ENCODE measurements around the gene NUMBL.

The NUMBL gene

DNA sequence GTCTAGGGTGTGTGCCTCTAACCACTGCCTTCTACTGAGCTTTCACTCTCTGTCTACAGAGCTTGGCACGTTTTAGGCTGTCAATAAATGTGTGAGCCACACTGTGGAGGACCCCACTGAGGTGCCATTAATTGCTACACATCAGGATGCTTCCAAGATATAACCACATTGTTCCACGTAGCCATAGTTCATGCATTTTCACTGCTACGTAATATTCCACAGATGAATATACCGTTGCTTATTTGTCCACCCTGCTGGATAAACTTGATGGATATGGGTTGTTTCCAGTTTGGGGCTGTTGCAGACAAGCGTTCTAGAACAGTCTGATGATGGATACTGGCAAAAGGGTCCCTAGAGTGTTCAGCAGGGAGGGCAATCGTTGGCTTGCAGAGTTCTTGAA, 11.3 kb upstream of the NUMBL start:
- Histone ChIP-seq H3K9me2 (replicated peaks; ENCODE audit: insufficient read depth, low read length) (no peaks in the 10 kb centered on the region), H3K9me3 (ENCODE audit: insufficient read depth, low read length) (no peaks in the 10 kb centered on the region), H3K27ac (ENCODE audit: low read depth, low read length) (no peak overlapping the region), H3K4me3 (ENCODE audit: insufficient read depth, low read length, poor library complexity, severe bottlenecking) (no peak overlapping the region), H3K4me2 (ENCODE audit: low read depth, low read length, poor library complexity, severe bottlenecking) (no peak overlapping the region), H2AFZ (ENCODE audit: low read depth, low read length, severe bottlenecking) (no peak overlapping the region), H3K36me3 (ENCODE audit: low read length) (no peaks in the 10 kb centered on the region), H3K9ac (ENCODE audit: low read length) (no peak overlapping the region), H3K79me2 (ENCODE audit: insufficient read depth, low read length) (no peaks in the 10 kb centered on the region), H3F3A (ENCODE audit: insufficient read depth) (no peaks in the 10 kb centered on the region), H4K20me1 (ENCODE audit: low read depth, low read length) (no peaks in the 10 kb centered on the region), H3K27me3 (ENCODE audit: low read length) (no peaks in the 10 kb centered on the region)
- TF ChIP-seq EZH2phosphoT487 (conservative IDR thresholded peaks at IDR 0.05; ENCODE audit: low read length) = no peak
- TF ChIP-seq, protein P1, sequence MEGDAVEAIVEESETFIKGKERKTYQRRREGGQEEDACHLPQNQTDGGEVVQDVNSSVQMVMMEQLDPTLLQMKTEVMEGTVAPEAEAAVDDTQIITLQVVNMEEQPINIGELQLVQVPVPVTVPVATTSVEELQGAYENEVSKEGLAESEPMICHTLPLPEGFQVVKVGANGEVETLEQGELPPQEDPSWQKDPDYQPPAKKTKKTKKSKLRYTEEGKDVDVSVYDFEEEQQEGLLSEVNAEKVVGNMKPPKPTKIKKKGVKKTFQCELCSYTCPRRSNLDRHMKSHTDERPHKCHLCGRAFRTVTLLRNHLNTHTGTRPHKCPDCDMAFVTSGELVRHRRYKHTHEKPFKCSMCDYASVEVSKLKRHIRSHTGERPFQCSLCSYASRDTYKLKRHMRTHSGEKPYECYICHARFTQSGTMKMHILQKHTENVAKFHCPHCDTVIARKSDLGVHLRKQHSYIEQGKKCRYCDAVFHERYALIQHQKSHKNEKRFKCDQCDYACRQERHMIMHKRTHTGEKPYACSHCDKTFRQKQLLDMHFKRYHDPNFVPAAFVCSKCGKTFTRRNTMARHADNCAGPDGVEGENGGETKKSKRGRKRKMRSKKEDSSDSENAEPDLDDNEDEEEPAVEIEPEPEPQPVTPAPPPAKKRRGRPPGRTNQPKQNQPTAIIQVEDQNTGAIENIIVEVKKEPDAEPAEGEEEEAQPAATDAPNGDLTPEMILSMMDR (IDR thresholded peaks at IDR 0.05; ENCODE audit: insufficient read depth, low read length, poor library complexity, severe bottlenecking) = no peak

DNA sequence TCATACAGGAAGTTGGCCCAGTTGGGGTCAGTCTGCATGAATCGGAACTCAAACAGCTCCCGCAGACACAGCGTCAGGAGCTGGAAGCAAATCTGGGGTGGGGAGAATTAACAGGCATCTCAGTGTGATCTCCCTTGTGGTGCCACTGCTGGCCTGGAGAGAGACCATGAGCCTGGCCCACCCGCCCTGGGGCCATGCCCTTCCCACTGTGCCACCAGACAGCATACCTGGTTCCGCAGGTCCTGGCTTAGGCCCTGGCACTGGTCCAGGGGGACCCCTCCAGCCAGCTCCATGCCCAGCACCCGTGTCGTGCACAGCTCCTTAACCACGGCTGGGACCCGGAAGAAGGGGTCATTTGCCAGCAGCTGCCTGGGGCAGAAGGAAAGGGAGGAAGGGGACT, 9.6 kb upstream of the NUMBL start:
- Histone ChIP-seq H3K9me2 (replicated peaks; ENCODE audit: insufficient read depth, low read length) (no peaks in the 10 kb centered on the region), H3K9ac (ENCODE audit: low read length) (no peak overlapping the region), H3K4me2 (ENCODE audit: low read depth, low read length, poor library complexity, severe bottlenecking) (no peak overlapping the region), H3K27ac (ENCODE audit: low read depth, low read length) (no peak overlapping the region), H4K20me1 (ENCODE audit: low read depth, low read length) (no peaks in the 10 kb centered on the region), H3F3A (ENCODE audit: insufficient read depth) (no peaks in the 10 kb centered on the region), H3K79me2 (ENCODE audit: insufficient read depth, low read length) (no peaks in the 10 kb centered on the region), H3K27me3 (ENCODE audit: low read length) (no peaks in the 10 kb centered on the region), H3K36me3 (ENCODE audit: low read length) (no peaks in the 10 kb centered on the region), H3K9me3 (ENCODE audit: insufficient read depth, low read length) (no peaks in the 10 kb centered on the region), H3K4me3 (ENCODE audit: insufficient read depth, low read length, poor library complexity, severe bottlenecking) (no peak overlapping the region), H2AFZ (ENCODE audit: low read depth, low read length, severe bottlenecking) (no peak overlapping the region)
- TF ChIP-seq, protein P1 (IDR thresholded peaks at IDR 0.05; ENCODE audit: insufficient read depth, low read length, poor library complexity, severe bottlenecking) = no peak
- TF ChIP-seq EZH2phosphoT487 (conservative IDR thresholded peaks at IDR 0.05; ENCODE audit: low read length) = no peak

DNA sequence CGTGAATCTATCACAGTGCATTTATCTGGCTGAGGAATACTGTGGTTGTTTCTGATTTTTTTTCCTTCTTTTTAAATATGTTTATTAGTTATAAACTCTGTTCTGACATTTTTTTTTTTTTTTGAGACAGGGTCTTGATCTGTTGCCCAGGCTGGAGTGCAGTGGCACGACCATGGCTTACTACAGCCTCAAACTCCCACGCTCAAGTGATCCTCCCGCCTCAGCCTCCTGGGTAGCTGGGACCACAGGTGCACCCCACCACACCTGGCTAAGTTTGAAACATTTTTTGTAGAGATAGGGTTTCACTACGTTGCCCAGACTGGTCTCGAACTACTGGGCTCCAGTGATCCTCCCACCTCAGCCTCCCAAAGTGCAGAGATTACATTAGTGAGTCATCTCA, 6.6 kb upstream of the NUMBL start:
- no peaks in the 10 kb centered on the region for H3K9me2 ChIP-seq (replicated peaks; ENCODE audit: insufficient read depth, low read length)
- H3K4me3 ChIP-seq (ENCODE audit: insufficient read depth, low read length, poor library complexity, severe bottlenecking) = no peak overlapping the region
- H4K20me1 ChIP-seq (ENCODE audit: low read depth, low read length) = no peaks in the 10 kb centered on the region
- H3K36me3 ChIP-seq (ENCODE audit: low read length) = no peaks in the 10 kb centered on the region
- H3F3A ChIP-seq (ENCODE audit: insufficient read depth) = no peaks in the 10 kb centered on the region
- no peak overlapping the region for H3K27ac ChIP-seq (ENCODE audit: low read depth, low read length)
- H3K27me3 ChIP-seq (ENCODE audit: low read length) = no peaks in the 10 kb centered on the region
- no peak for TF ChIP-seq EZH2phosphoT487 (conservative IDR thresholded peaks at IDR 0.05; ENCODE audit: low read length)
- TF ChIP-seq, protein P1 (IDR thresholded peaks at IDR 0.05; ENCODE audit: insufficient read depth, low read length, poor library complexity, severe bottlenecking) = no peak
- H2AFZ ChIP-seq (ENCODE audit: low read depth, low read length, severe bottlenecking) = no peak overlapping the region
- no peaks in the 10 kb centered on the region for H3K9me3 ChIP-seq (ENCODE audit: insufficient read depth, low read length)
- no peaks in the 10 kb centered on the region for H3K79me2 ChIP-seq (ENCODE audit: insufficient read depth, low read length)
- H3K4me2 ChIP-seq (ENCODE audit: low read depth, low read length, poor library complexity, severe bottlenecking) = no peak overlapping the region
- H3K9ac ChIP-seq (ENCODE audit: low read length) = no peak overlapping the region

Data from SU-DHL-6 (cell line).